Measurements from ENCODE around the gene RBM28.

RBM28 gene

GRCh38 chr7:128363261-128363721 is 19.6 kb upstream of the RBM28 start:
- in situ Hi-C loops (cut with MboI; ENCODE audit: low sequenced_read_pairs, unreplicated experiment) = no loop called here
- no peak for DNase-seq (ENCODE audit: low spot score)
- no peak for TF ChIP-seq CTCF (IDR thresholded peaks at IDR 0.05; ENCODE audit: borderline replicate concordance, control extremely low read depth, extremely low read depth, insufficient read depth, missing control alignments)

- no peak for DNase-seq (ENCODE audit: low spot score)
- in situ Hi-C loops (cut with MboI; ENCODE audit: low sequenced_read_pairs, unreplicated experiment) = no loop called here
- no peak for TF ChIP-seq CTCF (IDR thresholded peaks at IDR 0.05; ENCODE audit: borderline replicate concordance, control extremely low read depth, extremely low read depth, insufficient read depth, missing control alignments)
These were observed 19.0 kb upstream of the RBM28 start for GRCh38 chr7:128362670-128363069.

- DNase-seq (ENCODE audit: low spot score) = peak; percentile 74
- no peak for TF ChIP-seq CTCF (IDR thresholded peaks at IDR 0.05; ENCODE audit: borderline replicate concordance, control extremely low read depth, extremely low read depth, insufficient read depth, missing control alignments)
- in situ Hi-C loops (cut with MboI; ENCODE audit: low sequenced_read_pairs, unreplicated experiment) = no loop called here
These were observed 18.0 kb upstream of the RBM28 start, which contains the start of gene PRRT4 for GRCh38 chr7:128361411-128362379. TSS of gene PRRT4 (minus strand) at chr7:128361690.

- no peak for TF ChIP-seq CTCF (IDR thresholded peaks at IDR 0.05; ENCODE audit: borderline replicate concordance, control extremely low read depth, extremely low read depth, insufficient read depth, missing control alignments)
- in situ Hi-C loops (cut with MboI; ENCODE audit: low sequenced_read_pairs, unreplicated experiment) = no loop called here
- DNase-seq (ENCODE audit: low spot score) = peak; percentile 38
These were observed 16.6 kb upstream of the RBM28 start for GRCh38 chr7:128360359-128360678.

GRCh38 chr7:128359939-128360338 is 16.2 kb upstream of the RBM28 start:
- TF ChIP-seq CTCF (IDR thresholded peaks at IDR 0.05; ENCODE audit: borderline replicate concordance, control extremely low read depth, extremely low read depth, insufficient read depth, missing control alignments) = no peak
- in situ Hi-C loops (cut with MboI; ENCODE audit: low sequenced_read_pairs, unreplicated experiment) = no loop called here
- DNase-seq (ENCODE audit: low spot score) = no peak

GRCh38 chr7:128359336-128359735 is 15.6 kb upstream of the RBM28 start:
- DNase-seq (ENCODE audit: low spot score) = no peak
- in situ Hi-C loops (cut with MboI; ENCODE audit: low sequenced_read_pairs, unreplicated experiment) = no loop called here
- TF ChIP-seq CTCF (IDR thresholded peaks at IDR 0.05; ENCODE audit: borderline replicate concordance, control extremely low read depth, extremely low read depth, insufficient read depth, missing control alignments) = no peak

All from GM13976 (cell line).